Mucosa of stomach (tissue), 1 donor: Measurements from ENCODE around the gene BBS5.
A peak's percentile ranks its signal among the peaks of the same experiment; 100 is the strongest.
"Not testable (repeated sequence)": the region's sequence is repeated elsewhere in the genome, so short reads cannot be mapped to it uniquely, and the experiment has no call there.

Source experiments
- H3K27me3 ChIP-seq: one replicate; pipeline ENCODE4 v1.7.0; 2013; ENCODE audit warnings: mild to moderate bottlenecking, low read length; ENCODE audit not compliant: control insufficient read depth, insufficient read depth
- H3K36me3 ChIP-seq: one replicate; pipeline ENCODE4 v1.7.0; 2013; ENCODE audit warnings: low read length; ENCODE audit not compliant: control insufficient read depth, insufficient read depth
- H3K4me1 ChIP-seq: one replicate; pipeline ENCODE4 v1.7.0; 2013; ENCODE audit warnings: mild to moderate bottlenecking, low read length; ENCODE audit not compliant: control insufficient read depth, insufficient read depth
- H3K4me3 ChIP-seq: one replicate; pipeline ENCODE4 v1.7.0; 2013; ENCODE audit warnings: low read length
- H3K9ac ChIP-seq: one replicate; pipeline ENCODE4 v1.7.0; 2013; ENCODE audit warnings: mild to moderate bottlenecking, low read length, moderate library complexity
- H3K9me3 ChIP-seq: one replicate; pipeline ENCODE4 v1.7.0; 2013; ENCODE audit warnings: mild to moderate bottlenecking, low read length, moderate library complexity; ENCODE audit not compliant: control insufficient read depth
- donor health status: Pancreatic carcinoma.

BBS5 gene

DNA sequence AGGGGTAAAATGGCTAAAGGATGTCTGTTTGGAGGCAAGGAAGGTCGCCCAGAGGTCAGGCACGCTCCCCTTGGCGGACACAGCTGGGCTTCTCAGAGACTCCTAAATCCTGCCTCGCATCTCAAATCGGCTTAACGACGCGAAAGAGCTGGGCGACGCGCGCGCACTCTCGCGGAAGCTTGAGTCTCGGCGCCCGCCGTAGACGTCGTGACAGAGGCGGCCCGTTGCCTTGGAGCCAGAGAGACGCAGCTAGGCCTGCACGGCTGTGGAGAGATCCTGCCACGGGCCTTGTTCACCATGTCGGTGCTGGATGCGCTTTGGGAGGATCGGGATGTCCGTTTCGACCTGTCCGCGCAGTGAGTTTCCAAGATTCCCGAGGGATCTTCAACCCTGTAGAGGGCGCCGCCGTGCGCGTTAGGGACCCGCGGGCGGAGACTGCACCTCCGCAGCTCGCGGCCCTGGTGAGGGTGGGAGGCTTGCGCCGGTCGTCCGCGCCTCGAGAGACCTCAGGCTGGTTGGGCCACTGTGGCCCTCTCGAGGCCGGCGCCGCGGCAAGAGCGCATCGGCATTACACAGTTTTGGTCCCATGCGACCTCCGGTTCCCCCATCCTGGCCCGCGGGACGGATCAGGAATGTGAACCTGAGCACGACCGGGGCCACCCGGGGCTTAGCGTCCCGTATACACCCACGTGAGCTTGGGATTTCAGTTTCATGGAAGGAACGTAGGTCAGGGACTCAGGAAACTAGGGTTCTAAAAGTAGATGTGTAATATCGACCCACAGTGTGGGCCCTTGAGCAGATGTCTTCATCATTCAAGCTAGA lies at the start of gene BBS5:
Gene BBS5 (plus strand): TSS at position 238 of the 822 bp plus-strand sequence. CDS start 60 bp downstream, at position 298.
- Histone ChIP-seq H3K4me3 (peak within 1 kb of the TSS; percentile 52), H3K36me3 (no peaks in the 10 kb centered on the region), H3K27me3 (no peaks in the 10 kb centered on the region), H3K4me1 (peaks cover 6% of the 10 kb centered on the region), H3K9ac (peak within 1 kb of the TSS; percentile 64), H3K9me3 (no peaks in the 10 kb centered on the region)

DNA sequence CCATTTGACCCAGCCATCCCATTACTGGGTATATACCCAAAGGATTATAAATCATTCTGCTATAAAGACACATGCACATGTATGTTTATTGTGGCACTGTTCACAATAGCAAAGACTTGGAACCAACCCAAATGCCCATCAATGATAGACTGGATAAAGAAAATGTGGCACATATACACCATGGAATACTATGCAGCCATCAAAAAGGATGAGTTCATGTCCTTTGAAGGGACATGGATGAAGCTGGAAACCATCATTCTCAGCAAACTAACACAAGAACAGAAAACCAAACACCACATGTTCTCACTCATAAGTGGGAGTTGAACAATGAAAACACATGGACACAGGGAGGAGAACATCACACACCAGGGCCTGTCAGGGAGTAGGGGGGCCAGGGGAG lies 47.5 kb upstream of the BBS5 start:
- not testable (repeated sequence) for H3K36me3 ChIP-seq, H3K9me3 ChIP-seq, H3K4me1 ChIP-seq, H3K9ac ChIP-seq, H3K4me3 ChIP-seq, H3K27me3 ChIP-seq

DNA sequence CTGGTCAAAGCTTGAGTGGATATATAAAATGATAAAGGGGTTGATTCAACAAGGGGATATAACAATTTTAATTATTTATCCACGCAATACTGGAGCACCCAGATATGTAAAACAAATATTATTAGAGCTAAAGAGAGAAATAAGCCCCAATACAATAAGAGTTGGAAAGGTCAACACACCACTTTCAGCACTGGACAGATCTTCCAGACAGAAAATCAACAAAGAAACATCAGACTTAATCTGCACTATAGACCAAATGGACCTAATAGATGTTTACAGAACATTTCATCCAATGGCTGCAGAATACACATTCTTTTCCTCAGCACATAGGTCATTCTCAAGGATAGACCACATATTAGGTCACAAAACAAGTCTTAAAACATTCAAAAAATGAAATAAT lies 45.1 kb upstream of the BBS5 start:
- H3K4me1 ChIP-seq, H3K36me3 ChIP-seq, H3K9me3 ChIP-seq, H3K4me3 ChIP-seq, H3K9ac ChIP-seq, H3K27me3 ChIP-seq: not testable (repeated sequence)

DNA sequence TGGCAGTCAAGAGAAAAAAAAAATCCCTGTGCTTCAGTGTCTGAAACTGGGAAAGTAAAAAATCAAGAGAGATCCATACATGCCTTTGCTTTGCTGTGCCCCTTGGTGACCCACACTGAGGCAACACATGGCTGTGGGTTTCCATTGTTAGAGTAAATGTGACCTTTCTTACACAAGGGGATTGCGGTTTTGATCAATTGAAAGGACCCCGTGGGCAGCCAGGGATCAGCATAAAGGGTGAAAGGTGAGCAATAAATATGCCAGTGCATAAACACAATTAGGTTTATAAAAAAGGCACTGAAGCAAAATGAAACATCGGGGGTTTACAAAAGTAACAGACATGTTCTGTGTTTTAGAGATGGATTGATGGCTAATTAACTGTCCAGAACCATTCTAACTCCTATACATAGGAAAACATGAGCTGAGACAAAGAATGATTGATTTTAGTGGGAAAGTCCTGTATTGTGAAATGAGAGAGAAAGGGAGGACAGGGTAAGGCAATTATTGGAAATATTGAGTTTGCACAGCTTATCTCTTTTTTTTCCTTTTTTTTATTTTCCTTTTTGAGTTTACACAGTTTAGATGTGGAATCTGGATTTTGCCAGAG lies 40.7 kb upstream of the BBS5 start:
- no peak overlapping the region for H3K9ac ChIP-seq
- H3K27me3 ChIP-seq: peaks cover 6% of the 10 kb centered on the region
- H3K4me3 ChIP-seq: no peak overlapping the region
- H3K36me3 ChIP-seq: no peaks in the 10 kb centered on the region
- no peaks in the 10 kb centered on the region for H3K9me3 ChIP-seq
- H3K4me1 ChIP-seq: no peaks in the 10 kb centered on the region

DNA sequence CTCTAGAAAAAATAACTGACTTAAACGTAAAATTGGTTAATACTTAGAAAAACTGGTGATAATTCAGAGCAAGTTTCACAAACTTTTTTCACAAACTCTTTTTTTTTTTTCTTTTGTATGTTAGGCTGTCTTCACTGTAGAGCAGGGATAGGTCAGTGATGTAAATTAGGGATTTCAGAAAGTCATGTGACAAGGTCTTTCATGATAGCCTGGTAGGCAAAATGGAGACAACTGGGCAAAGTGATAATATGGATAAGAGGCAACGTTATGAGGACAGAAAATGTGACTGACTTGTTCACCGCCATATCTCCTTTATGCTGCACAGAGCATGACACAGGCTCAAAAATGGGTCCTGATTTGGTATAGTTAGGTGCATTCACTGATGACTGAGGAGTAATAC lies 39.4 kb upstream of the BBS5 start:
- no peak overlapping the region for H3K9ac ChIP-seq
- no peaks in the 10 kb centered on the region for H3K4me1 ChIP-seq
- peaks cover 6% of the 10 kb centered on the region for H3K27me3 ChIP-seq
- H3K36me3 ChIP-seq: no peaks in the 10 kb centered on the region
- no peaks in the 10 kb centered on the region for H3K9me3 ChIP-seq
- H3K4me3 ChIP-seq: no peak overlapping the region

DNA sequence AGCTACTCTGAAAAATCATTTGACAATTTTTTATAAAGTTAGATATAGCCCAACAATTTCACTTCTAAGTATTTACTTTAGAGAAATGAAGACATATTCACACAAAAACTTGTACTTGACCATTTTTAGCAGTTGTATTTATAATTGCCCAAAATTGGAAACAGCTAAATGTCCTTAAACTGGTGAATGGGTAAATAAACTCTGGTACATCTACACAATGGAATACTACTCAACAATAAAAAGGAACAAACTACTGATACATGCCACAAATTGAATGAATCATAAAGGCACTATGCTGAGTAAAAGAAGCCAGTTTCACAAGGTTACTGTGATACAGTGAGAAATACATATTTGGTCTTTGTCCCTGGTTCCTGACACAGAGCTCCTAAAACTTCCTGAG lies 32.8 kb upstream of the BBS5 start:
- H3K36me3 ChIP-seq: no peaks in the 10 kb centered on the region
- no peaks in the 10 kb centered on the region for H3K4me1 ChIP-seq
- H3K9me3 ChIP-seq: no peaks in the 10 kb centered on the region
- no peak overlapping the region for H3K4me3 ChIP-seq
- H3K27me3 ChIP-seq: peaks cover 3% of the 10 kb centered on the region
- H3K9ac ChIP-seq: no peak overlapping the region

DNA sequence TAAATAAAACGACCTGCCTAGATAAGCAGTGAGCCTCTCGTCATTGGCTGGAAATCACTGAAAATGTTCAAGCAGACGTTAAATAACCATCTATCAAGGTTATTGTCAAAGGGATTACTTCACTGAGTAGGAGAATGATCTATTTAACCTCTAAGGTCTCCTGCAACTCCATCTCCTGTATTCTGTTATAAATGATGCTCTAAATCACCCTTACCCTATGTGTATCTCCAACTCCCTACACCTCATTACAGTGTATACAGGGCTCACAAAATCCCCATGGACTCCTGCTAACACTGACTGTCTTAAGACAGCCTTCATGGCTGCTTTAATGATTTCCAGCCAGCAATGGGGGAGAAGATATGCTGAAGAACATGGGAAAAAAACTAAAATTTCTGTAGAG lies 31.0 kb upstream of the BBS5 start:
- Histone ChIP-seq H3K4me3 (no peak overlapping the region), H3K9ac (no peak overlapping the region), H3K4me1 (no peaks in the 10 kb centered on the region), H3K9me3 (no peaks in the 10 kb centered on the region), H3K36me3 (no peaks in the 10 kb centered on the region), H3K27me3 (no peaks in the 10 kb centered on the region)

DNA sequence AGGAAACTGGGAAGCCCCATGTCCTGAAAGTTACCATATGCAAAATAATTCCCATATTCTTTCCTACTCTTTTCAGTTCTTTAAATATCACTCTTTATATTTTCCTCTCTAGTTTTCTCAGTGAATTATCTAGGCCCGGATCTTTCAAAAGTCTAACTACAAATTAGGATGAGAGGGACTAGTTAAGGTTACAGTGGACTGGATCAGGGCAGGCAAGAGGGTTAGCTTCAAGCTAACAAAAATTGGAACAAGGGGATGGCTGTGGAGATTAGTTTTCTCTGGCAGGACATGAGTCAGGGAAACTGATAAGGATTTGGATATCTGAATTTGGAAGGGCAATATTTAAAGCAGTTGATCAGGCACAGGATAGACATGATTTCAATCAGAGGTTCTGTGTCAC lies 30.4 kb upstream of the BBS5 start:
- Histone ChIP-seq H3K9ac (no peak overlapping the region), H3K4me3 (no peak overlapping the region), H3K4me1 (no peaks in the 10 kb centered on the region), H3K9me3 (no peaks in the 10 kb centered on the region), H3K27me3 (no peaks in the 10 kb centered on the region), H3K36me3 (no peaks in the 10 kb centered on the region)

DNA sequence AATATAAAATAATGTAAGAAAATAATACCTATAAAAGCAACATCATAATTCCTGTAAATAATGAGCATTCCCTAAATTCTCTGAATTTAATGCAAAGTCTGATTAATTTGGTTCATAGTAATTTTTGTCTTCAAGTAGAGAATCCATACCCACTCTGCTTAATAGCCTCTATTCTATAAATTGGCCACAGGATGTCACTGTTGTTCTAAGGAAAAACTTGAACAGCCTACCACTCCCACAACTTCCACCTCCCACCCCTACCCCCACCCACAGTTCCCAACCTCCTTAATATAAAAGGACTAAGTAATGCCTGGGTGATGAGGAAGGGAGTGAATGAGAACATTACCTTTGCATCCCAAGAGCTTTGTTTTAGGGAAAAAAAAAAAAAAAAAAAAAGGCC lies 27.2 kb upstream of the BBS5 start:
- Histone ChIP-seq H3K4me3 (no peak overlapping the region), H3K9me3 (no peaks in the 10 kb centered on the region), H3K4me1 (no peaks in the 10 kb centered on the region), H3K27me3 (no peaks in the 10 kb centered on the region), H3K36me3 (no peaks in the 10 kb centered on the region), H3K9ac (no peak overlapping the region)

DNA sequence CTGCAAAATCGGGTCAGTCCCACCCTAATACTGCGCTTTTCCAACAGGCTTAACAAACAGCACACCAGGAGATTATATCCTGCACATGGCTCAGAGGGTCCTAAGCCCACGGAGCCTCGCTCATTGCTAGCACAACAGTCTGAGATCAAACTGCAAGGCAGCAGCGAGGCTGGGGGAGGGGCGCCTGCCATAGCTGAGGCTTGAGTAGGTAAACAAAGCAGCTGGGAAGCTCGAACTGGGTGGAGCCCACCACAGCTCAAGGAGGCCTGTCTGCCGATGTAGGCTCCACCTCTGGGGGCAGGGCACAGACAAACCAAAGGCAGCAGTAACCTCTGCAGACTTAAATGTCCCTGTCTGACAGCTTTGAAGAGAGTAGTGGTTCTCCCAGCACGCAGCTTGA lies 26.2 kb upstream of the BBS5 start:
- not testable (repeated sequence) for H3K36me3 ChIP-seq, H3K27me3 ChIP-seq, H3K4me3 ChIP-seq, H3K9ac ChIP-seq, H3K9me3 ChIP-seq, H3K4me1 ChIP-seq

DNA sequence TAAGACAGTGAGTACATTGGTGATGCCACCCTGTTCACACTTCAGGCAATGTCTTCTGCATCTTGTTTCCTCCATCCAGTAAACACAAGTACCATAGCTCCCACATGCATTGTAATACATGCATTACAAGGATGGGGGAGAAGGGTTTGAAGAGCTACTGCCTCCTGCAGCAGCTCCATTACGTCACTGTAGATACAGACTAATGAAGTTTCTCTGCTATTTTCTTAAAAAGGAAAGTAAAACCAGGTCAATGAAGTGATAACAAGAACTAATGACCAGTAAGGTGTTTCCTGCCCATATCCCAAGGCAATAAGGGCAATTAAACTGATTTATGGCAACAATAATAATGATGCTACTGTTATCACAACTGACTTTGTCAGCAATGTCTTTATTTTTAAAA lies 18.2 kb upstream of the BBS5 start:
- Histone ChIP-seq H3K4me1 (no peaks in the 10 kb centered on the region), H3K9ac (no peak overlapping the region), H3K36me3 (no peaks in the 10 kb centered on the region), H3K9me3 (no peaks in the 10 kb centered on the region), H3K27me3 (no peaks in the 10 kb centered on the region), H3K4me3 (no peak overlapping the region)

DNA sequence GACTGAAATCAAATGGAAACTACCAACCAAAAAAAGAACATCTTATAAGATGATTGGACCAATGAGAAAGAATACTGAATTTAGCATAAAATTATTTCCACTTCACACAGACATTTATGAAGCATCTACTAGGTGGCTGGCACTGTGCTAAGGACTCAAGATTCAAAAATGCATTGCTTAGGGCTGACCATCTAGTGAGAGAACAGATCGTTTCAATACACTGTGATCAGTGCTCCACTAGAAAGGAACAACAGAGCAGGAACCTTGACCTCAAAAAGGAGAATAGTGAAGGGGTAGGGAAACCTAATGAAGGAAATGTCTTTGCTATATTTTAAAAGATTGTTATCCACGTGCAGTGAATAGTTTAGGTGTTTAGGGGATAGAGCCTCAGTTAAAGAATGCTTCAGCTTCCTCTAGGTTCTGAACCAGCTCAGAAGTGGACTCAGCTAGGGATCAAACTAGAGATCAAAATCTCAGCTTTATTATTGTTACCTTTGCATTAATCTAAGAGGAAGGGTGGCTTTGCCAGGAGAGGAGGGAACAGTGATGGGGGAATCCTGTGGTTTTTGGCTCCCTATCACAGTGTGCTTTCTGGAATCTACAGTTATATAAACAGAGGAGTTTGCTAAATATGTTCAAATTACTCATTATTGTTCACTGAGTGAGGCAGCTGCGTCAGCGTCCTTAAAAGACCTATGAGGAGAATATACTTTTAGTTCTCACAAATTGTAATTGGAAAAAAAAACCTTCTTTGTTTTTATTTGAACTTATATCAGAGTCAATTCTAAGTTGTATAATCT lies 16.2 kb upstream of the BBS5 start:
- H3K4me1 ChIP-seq: no peaks in the 10 kb centered on the region
- H3K9ac ChIP-seq: no peak overlapping the region
- H3K4me3 ChIP-seq: no peak overlapping the region
- H3K27me3 ChIP-seq: no peaks in the 10 kb centered on the region
- H3K9me3 ChIP-seq: no peaks in the 10 kb centered on the region
- H3K36me3 ChIP-seq: no peaks in the 10 kb centered on the region
